Neural progenitor cell (in vitro differentiated cells): ENCODE measurements around the gene MILR1. TPM values are rescaled to one million over a fixed set of nuclear protein-coding genes. Genes with fewer than 3 reads are reported as not detected.

ENCODE experiments used
- DNase-seq: peaks from one replicate; pipeline ENCODE4 v3.0.0-alpha.2; 2016; ENCODE audit warnings: low spot score
- H2AFZ ChIP-seq: fragments of 200-600 bp; sonication (generic); replicated peaks from 2 replicates; pipeline ENCODE4 v1.6.1; 2016; ENCODE audit warnings: antibody characterized with exemption
- H3F3A ChIP-seq: fragments of 200-600 bp; sonication (generic); 2 replicates; pipeline ENCODE4 v1.6.1; 2016; ENCODE audit warnings: antibody characterized with exemption, low read depth
- H3K27ac ChIP-seq: fragments of 200-600 bp; sonication (generic); 2 replicates; pipeline ENCODE4 v1.5.1; 2016; ENCODE audit warnings: mild to moderate bottlenecking
- H3K27me3 ChIP-seq: fragments of 200-600 bp; sonication (generic); 2 replicates; pipeline ENCODE4 v1.6.1; 2016; ENCODE audit warnings: mild to moderate bottlenecking, moderate library complexity
- H3K36me3 ChIP-seq: fragments of 200-600 bp; sonication (generic); 2 replicates; pipeline ENCODE4 v1.5.1; 2016
- H3K4me1 ChIP-seq: fragments of 200-600 bp; sonication (generic); 2 replicates; pipeline ENCODE4 v1.6.1; 2016; ENCODE audit warnings: mixed run types
- H3K4me2 ChIP-seq: fragments of 200-600 bp; sonication (generic); 2 replicates; pipeline ENCODE4 v1.6.1; 2016
- H3K4me3 ChIP-seq: fragments of 200-600 bp; sonication (generic); 2 replicates; pipeline ENCODE4 v1.5.1; 2016
- H3K79me2 ChIP-seq: fragments of 200-600 bp; sonication (generic); 2 replicates; pipeline ENCODE4 v1.6.1; 2016; ENCODE audit warnings: low read depth
- H3K9ac ChIP-seq: fragments of 200-600 bp; sonication (generic); 2 replicates; pipeline ENCODE4 v1.6.1; 2016
- H3K9me3 ChIP-seq: fragments of 200-600 bp; sonication (generic); 2 replicates; pipeline ENCODE4 v1.5.1; 2016; ENCODE audit warnings: low read depth
- H4K20me1 ChIP-seq: fragments of 200-600 bp; sonication (generic); 2 replicates; pipeline ENCODE4 v1.6.1; 2016; ENCODE audit warnings: low read depth
- H3K27ac Mint-ChIP-seq: 3 replicates; pipeline ENCODE4 v1.8.0; 2021; ENCODE audit warnings: mixed read lengths
- H3K27me3 Mint-ChIP-seq: 2 replicates; pipeline ENCODE4 v1.8.0; 2022; ENCODE audit warnings: low read depth, mild to moderate bottlenecking, inconsistent platforms, moderate library complexity, mixed read lengths; ENCODE audit not compliant: insufficient read depth
- H3K36me3 Mint-ChIP-seq: 3 replicates; pipeline ENCODE4 v1.8.0; 2021; ENCODE audit warnings: mixed read lengths
- H3K4me1 Mint-ChIP-seq: 3 replicates; pipeline ENCODE4 v1.8.0; 2021; ENCODE audit warnings: mixed read lengths
- H3K4me3 Mint-ChIP-seq: 3 replicates; pipeline ENCODE4 v1.8.0; 2021; ENCODE audit warnings: mild to moderate bottlenecking, moderate library complexity, mixed read lengths
- H3K9me3 Mint-ChIP-seq: 3 replicates; pipeline ENCODE4 v1.8.0; 2020; ENCODE audit warnings: mixed read lengths
- CTCF ChIP-seq: fragments of 200-600 bp; sonication (generic); IDR thresholded peaks from 2 replicates; pipeline ENCODE4 v1.5.1; 2017; ENCODE audit warnings: antibody characterized with exemption, mild to moderate bottlenecking
- EZH2 ChIP-seq: fragments of 200-600 bp; sonication (generic); IDR thresholded peaks from 2 replicates; pipeline ENCODE4 v1.6.1; 2017; ENCODE audit warnings: antibody characterized with exemption, mild to moderate bottlenecking, moderate library complexity
- EZH2phosphoT487 ChIP-seq: fragments of 200-600 bp; sonication (generic); IDR thresholded peaks from 2 replicates; pipeline ENCODE4 v1.6.1; 2017; ENCODE audit warnings: antibody characterized with exemption
- total RNA-seq: library from RNA; depleted of rRNA; stranded (reverse); fragments of >200 nt; gene quantifications from 2 replicates; pipeline ENCODE4 v1.2.3, GENCODE V29; 2015; ENCODE audit warnings: low replicate concordance

The MILR1 gene
- total RNA-seq, 1 donor from 2014 or later = not detected

- H3F3A ChIP-seq = no peaks in the 10 kb centered on the region
- H3K79me2 ChIP-seq = no peaks in the 10 kb centered on the region
- Mint-ChIP-seq H3K9me3 (peaks cover 7% of the 10 kb centered on the region), H3K27me3 (peaks cover 6% of the 10 kb centered on the region), H3K4me3 (no peak overlapping the region), H3K4me1 (peaks cover 9% of the 10 kb centered on the region), H3K36me3 (no peaks in the 10 kb centered on the region), H3K27ac (no peak overlapping the region)
- DNase-seq = no peak
- H4K20me1 ChIP-seq = no peaks in the 10 kb centered on the region
- H3K27ac ChIP-seq = no peak overlapping the region
- H3K4me1 ChIP-seq = no peaks in the 10 kb centered on the region
- no peak overlapping the region for H2AFZ ChIP-seq
- H3K4me2 ChIP-seq = no peak overlapping the region
- H3K27me3 ChIP-seq = no peaks in the 10 kb centered on the region
- H3K4me3 ChIP-seq = no peak overlapping the region
- no peaks in the 10 kb centered on the region for H3K9me3 ChIP-seq
- no peak overlapping the region for H3K9ac ChIP-seq
- no peak for TF ChIP-seq EZH2
- no peak for TF ChIP-seq EZH2phosphoT487
- no peak for TF ChIP-seq CTCF
- no peaks in the 10 kb centered on the region for H3K36me3 ChIP-seq
Observed at GRCh38 chr17:64403881-64404460, 44.9 kb upstream of the MILR1 start.

GRCh38 chr17:64406321-64407200, 42.4 kb upstream of the MILR1 start:
- Histone ChIP-seq H2AFZ (no peak overlapping the region), H3F3A (peaks cover 3% of the 10 kb centered on the region), H3K4me1 (peaks cover 6% of the 10 kb centered on the region), H3K27me3 (no peaks in the 10 kb centered on the region), H3K4me2 (no peak overlapping the region), H3K9ac (no peak overlapping the region), H3K27ac (no peak overlapping the region), H3K4me3 (no peak overlapping the region), H3K36me3 (no peaks in the 10 kb centered on the region), H3K9me3 (no peaks in the 10 kb centered on the region), H4K20me1 (no peaks in the 10 kb centered on the region), H3K79me2 (no peaks in the 10 kb centered on the region)
- DNase-seq = peak; percentile 33
- no peaks in the 10 kb centered on the region for H3K36me3 Mint-ChIP-seq
- peaks cover 5% of the 10 kb centered on the region for H3K9me3 Mint-ChIP-seq
- peaks cover 19% of the 10 kb centered on the region for H3K4me1 Mint-ChIP-seq
- TF ChIP-seq EZH2 (no peak), EZH2phosphoT487 (no peak), CTCF (no peak)
- H3K27me3 Mint-ChIP-seq = peaks cover 8% of the 10 kb centered on the region
- H3K4me3 Mint-ChIP-seq = no peak overlapping the region
- H3K27ac Mint-ChIP-seq = no peak overlapping the region

- H3K36me3 ChIP-seq = no peaks in the 10 kb centered on the region
- peaks cover 20% of the 10 kb centered on the region for H3F3A ChIP-seq
- H3K27ac ChIP-seq = no peak overlapping the region
- TF ChIP-seq EZH2phosphoT487 = no peak
- TF ChIP-seq CTCF = no peak
- no peak for TF ChIP-seq EZH2
- H2AFZ ChIP-seq = peak overlapping the region; percentile 67
- peak overlapping the region; percentile 46 for H3K4me3 Mint-ChIP-seq
- peaks cover 36% of the 10 kb centered on the region for H3K4me1 Mint-ChIP-seq
- H3K4me1 ChIP-seq = peaks cover 17% of the 10 kb centered on the region
- peak overlapping the region; percentile 15 for H3K4me2 ChIP-seq
- DNase-seq = peak; percentile 15
- no peaks in the 10 kb centered on the region for H4K20me1 ChIP-seq
- no peaks in the 10 kb centered on the region for H3K9me3 ChIP-seq
- no peak overlapping the region for H3K9ac ChIP-seq
- H3K27me3 ChIP-seq = no peaks in the 10 kb centered on the region
- H3K36me3 Mint-ChIP-seq = no peaks in the 10 kb centered on the region
- H3K27ac Mint-ChIP-seq = peak overlapping the region; percentile 50
- H3K27me3 Mint-ChIP-seq = peaks cover 18% of the 10 kb centered on the region
- H3K9me3 Mint-ChIP-seq = peaks cover 2% of the 10 kb centered on the region
- no peaks in the 10 kb centered on the region for H3K79me2 ChIP-seq
- no peak overlapping the region for H3K4me3 ChIP-seq
Observed at GRCh38 chr17:64410750-64411490, 38.0 kb upstream of the MILR1 start.
